Measurements from ENCODE around the gene IFFO2.

IFFO2 gene

GRCh38 chr1:18868801-18869424, 87.6 kb downstream of the IFFO2 start:
- TF ChIP-seq USF1 (IDR thresholded peaks at IDR 0.05) (no peak), ZBTB7A (IDR thresholded peaks at IDR 0.05; ENCODE audit: low read depth) (no peak), TEAD4 (IDR thresholded peaks at IDR 0.05) (no peak), TAF1 (IDR thresholded peaks at IDR 0.05; ENCODE audit: low read depth) (no peak), TCF12 (IDR thresholded peaks at IDR 0.05; ENCODE audit: low read depth) (no peak), YY1 (IDR thresholded peaks at IDR 0.05; ENCODE audit: low read depth) (no peak), EP300 (IDR thresholded peaks at IDR 0.05; ENCODE audit: borderline replicate concordance) (no peak), CREB1 (IDR thresholded peaks at IDR 0.05; ENCODE audit: low read depth) (no peak), FOXM1 (IDR thresholded peaks at IDR 0.05; ENCODE audit: borderline replicate concordance, low read depth) (no peak), RAD21 (IDR thresholded peaks at IDR 0.05; ENCODE audit: low read depth) (no peak), EGR1 (IDR thresholded peaks at IDR 0.05) (no peak), CEBPB (IDR thresholded peaks at IDR 0.05) (no peak), REST (IDR thresholded peaks at IDR 0.05; ENCODE audit: low read depth) (no peak), NFIC (IDR thresholded peaks at IDR 0.05) (no peak)
- TF ChIP-seq, protein P1, sequence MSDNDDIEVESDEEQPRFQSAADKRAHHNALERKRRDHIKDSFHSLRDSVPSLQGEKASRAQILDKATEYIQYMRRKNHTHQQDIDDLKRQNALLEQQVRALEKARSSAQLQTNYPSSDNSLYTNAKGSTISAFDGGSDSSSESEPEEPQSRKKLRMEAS (IDR thresholded peaks at IDR 0.05) = no peak

DNA sequence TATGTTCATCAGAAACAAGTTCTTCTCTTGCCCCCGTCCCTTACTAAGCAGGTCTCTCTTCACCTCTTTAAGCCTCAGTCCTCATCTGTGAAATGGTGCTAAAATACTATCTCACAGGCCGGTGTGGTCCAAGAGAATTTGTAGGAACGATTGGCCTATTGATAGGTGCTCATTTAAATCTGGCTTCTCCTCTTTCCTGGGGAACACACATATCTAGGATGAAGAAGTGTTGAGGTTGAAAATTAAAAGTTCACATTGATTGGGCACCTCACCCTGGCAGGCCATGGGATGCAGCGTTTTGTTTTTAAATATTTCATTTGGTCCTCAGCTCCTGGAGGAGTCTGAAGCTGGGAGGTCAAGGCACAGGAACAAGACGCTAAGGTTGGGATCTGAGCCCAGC, 88.1 kb downstream of the IFFO2 start:
- TF ChIP-seq FOXM1 (IDR thresholded peaks at IDR 0.05; ENCODE audit: borderline replicate concordance, low read depth) (no peak), NFIC (IDR thresholded peaks at IDR 0.05) (no peak), CEBPB (IDR thresholded peaks at IDR 0.05) (no peak), EGR1 (IDR thresholded peaks at IDR 0.05) (no peak), USF1 (IDR thresholded peaks at IDR 0.05) (no peak), RAD21 (IDR thresholded peaks at IDR 0.05; ENCODE audit: low read depth) (no peak), REST (IDR thresholded peaks at IDR 0.05; ENCODE audit: low read depth) (no peak), EP300 (IDR thresholded peaks at IDR 0.05; ENCODE audit: borderline replicate concordance) (no peak), YY1 (IDR thresholded peaks at IDR 0.05; ENCODE audit: low read depth) (no peak), ZBTB7A (IDR thresholded peaks at IDR 0.05; ENCODE audit: low read depth) (no peak), TEAD4 (IDR thresholded peaks at IDR 0.05) (no peak), TAF1 (IDR thresholded peaks at IDR 0.05; ENCODE audit: low read depth) (no peak), CREB1 (IDR thresholded peaks at IDR 0.05; ENCODE audit: low read depth) (no peak), TCF12 (IDR thresholded peaks at IDR 0.05; ENCODE audit: low read depth) (no peak)
- TF ChIP-seq, protein P1 (IDR thresholded peaks at IDR 0.05) = no peak

- TF ChIP-seq CEBPB (IDR thresholded peaks at IDR 0.05) = no peak
- TF ChIP-seq FOXM1 (IDR thresholded peaks at IDR 0.05; ENCODE audit: borderline replicate concordance, low read depth) = no peak
- no peak for TF ChIP-seq ZBTB7A (IDR thresholded peaks at IDR 0.05; ENCODE audit: low read depth)
- no peak for TF ChIP-seq RAD21 (IDR thresholded peaks at IDR 0.05; ENCODE audit: low read depth)
- no peak for TF ChIP-seq TAF1 (IDR thresholded peaks at IDR 0.05; ENCODE audit: low read depth)
- no peak for TF ChIP-seq REST (IDR thresholded peaks at IDR 0.05; ENCODE audit: low read depth)
- TF ChIP-seq NFIC (IDR thresholded peaks at IDR 0.05) = no peak
- TF ChIP-seq CREB1 (IDR thresholded peaks at IDR 0.05; ENCODE audit: low read depth) = no peak
- TF ChIP-seq, protein P1 (IDR thresholded peaks at IDR 0.05) = no peak
- TF ChIP-seq EGR1 (IDR thresholded peaks at IDR 0.05) = no peak
- no peak for TF ChIP-seq TCF12 (IDR thresholded peaks at IDR 0.05; ENCODE audit: low read depth)
- no peak for TF ChIP-seq USF1 (IDR thresholded peaks at IDR 0.05)
- TF ChIP-seq EP300 (IDR thresholded peaks at IDR 0.05; ENCODE audit: borderline replicate concordance) = no peak
- TF ChIP-seq TEAD4 (IDR thresholded peaks at IDR 0.05) = no peak
- TF ChIP-seq YY1 (IDR thresholded peaks at IDR 0.05; ENCODE audit: low read depth) = no peak
These were observed 89.6 kb downstream of the IFFO2 start for GRCh38 chr1:18866846-18867245.

Measured in Ishikawa (cell line).